Measurements from ENCODE around the gene SNAPC5.

SNAPC5 gene

GRCh38 chr15:66483131-66483566 lies 14.4 kb downstream of the SNAPC5 start:
- DNase-seq (ENCODE audit: low read depth, low spot score), result no peak
- no peak for TF ChIP-seq EZH2 (IDR thresholded peaks at IDR 0.05)
- no peak for TF ChIP-seq FOXP2 (optimal IDR thresholded peaks at IDR 0.05; ENCODE audit: control extremely low read depth, extremely low read length, insufficient read depth)
- TF ChIP-seq POLR2AphosphoS5 (IDR thresholded peaks at IDR 0.05; ENCODE audit: borderline replicate concordance, low read depth, low read length), result no peak
- Histone ChIP-seq H3K9ac (ENCODE audit: insufficient read length) (no peak overlapping the region), H3K4me3 (no peak overlapping the region), H3K9me3 (ENCODE audit: low read depth, low read length) (no peaks in the 10 kb centered on the region), H3K27ac (no peak overlapping the region), H3K36me3 (ENCODE audit: insufficient read depth, low read length) (peaks cover 2% of the 10 kb centered on the region; the same call in 1 of the 2 replicates)

DNA sequence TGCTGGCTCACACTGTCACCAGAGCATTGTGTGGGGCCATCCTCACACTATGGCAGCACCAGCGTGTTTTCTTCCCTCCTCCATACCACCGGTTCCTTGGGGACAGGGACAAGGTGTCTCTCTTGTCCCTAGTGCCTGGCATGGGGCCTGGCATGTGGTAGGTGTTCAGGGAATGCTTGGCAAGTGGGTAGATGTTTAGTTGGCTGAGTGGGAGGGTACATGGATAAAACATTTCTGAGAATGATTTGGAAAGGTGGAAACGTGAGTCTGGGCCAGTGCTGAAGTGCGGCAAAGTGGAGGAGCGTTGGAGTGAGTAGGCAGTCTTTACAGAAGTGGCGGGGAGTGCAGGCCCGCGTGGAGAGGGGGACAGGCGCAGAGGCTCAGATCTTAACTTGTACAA lies 15.0 kb downstream of the SNAPC5 start:
- peaks cover 2% of the 10 kb centered on the region; the same call in 1 of the 2 replicates for H3K36me3 ChIP-seq (ENCODE audit: insufficient read depth, low read length)
- no peak for DNase-seq (ENCODE audit: low read depth, low spot score)
- TF ChIP-seq FOXP2 (optimal IDR thresholded peaks at IDR 0.05; ENCODE audit: control extremely low read depth, extremely low read length, insufficient read depth) (no peak), EZH2 (IDR thresholded peaks at IDR 0.05) (no peak), POLR2AphosphoS5 (IDR thresholded peaks at IDR 0.05; ENCODE audit: borderline replicate concordance, low read depth, low read length) (no peak)
- H3K9ac ChIP-seq (ENCODE audit: insufficient read length), result no peak overlapping the region
- H3K9me3 ChIP-seq (ENCODE audit: low read depth, low read length), result no peaks in the 10 kb centered on the region
- H3K27ac ChIP-seq, result no peak overlapping the region
- no peak overlapping the region for H3K4me3 ChIP-seq

GRCh38 chr15:66481107-66481856 lies 16.3 kb downstream of the SNAPC5 start:
- no peaks in the 10 kb centered on the region for H3K9me3 ChIP-seq (ENCODE audit: low read depth, low read length)
- no peak overlapping the region for H3K4me3 ChIP-seq
- H3K9ac ChIP-seq (ENCODE audit: insufficient read length), result no peak overlapping the region
- H3K27ac ChIP-seq, result no peak overlapping the region
- no peak for DNase-seq (ENCODE audit: low read depth, low spot score)
- H3K36me3 ChIP-seq (ENCODE audit: insufficient read depth, low read length), result peaks cover 2% of the 10 kb centered on the region; the same call in 1 of the 2 replicates
- TF ChIP-seq EZH2 (IDR thresholded peaks at IDR 0.05), result no peak
- TF ChIP-seq POLR2AphosphoS5 (IDR thresholded peaks at IDR 0.05; ENCODE audit: borderline replicate concordance, low read depth, low read length), result no peak
- no peak for TF ChIP-seq FOXP2 (optimal IDR thresholded peaks at IDR 0.05; ENCODE audit: control extremely low read depth, extremely low read length, insufficient read depth)

DNA sequence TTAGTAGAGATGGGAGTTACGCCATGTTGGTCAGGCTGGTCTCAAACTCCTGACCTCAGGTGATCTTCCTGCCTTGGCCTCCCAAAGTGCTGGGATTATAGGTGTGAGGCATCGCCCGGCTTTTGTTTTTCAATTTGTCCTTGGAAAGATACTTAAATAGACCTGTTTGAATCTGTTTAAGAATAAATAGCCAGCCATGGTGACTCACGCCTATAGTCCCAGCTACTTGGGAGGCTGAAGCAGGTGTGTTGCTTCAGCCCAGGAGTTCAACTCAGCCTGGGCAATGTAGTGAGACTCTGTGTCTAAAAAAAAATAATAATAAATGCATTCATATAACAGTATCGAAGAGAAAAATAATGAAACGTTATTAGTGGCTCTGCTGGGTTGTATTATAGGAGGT lies 17.3 kb downstream of the SNAPC5 start:
- TF ChIP-seq EZH2 (IDR thresholded peaks at IDR 0.05) (no peak), POLR2AphosphoS5 (IDR thresholded peaks at IDR 0.05; ENCODE audit: borderline replicate concordance, low read depth, low read length) (no peak), FOXP2 (optimal IDR thresholded peaks at IDR 0.05; ENCODE audit: control extremely low read depth, extremely low read length, insufficient read depth) (no peak)
- Histone ChIP-seq H3K27ac (no peak overlapping the region), H3K36me3 (ENCODE audit: insufficient read depth, low read length) (peaks cover 2% of the 10 kb centered on the region; the same call in 1 of the 2 replicates), H3K9ac (ENCODE audit: insufficient read length) (no peak overlapping the region), H3K4me3 (no peak overlapping the region), H3K9me3 (ENCODE audit: low read depth, low read length) (no peaks in the 10 kb centered on the region)
- DNase-seq (ENCODE audit: low read depth, low spot score), result no peak

DNA sequence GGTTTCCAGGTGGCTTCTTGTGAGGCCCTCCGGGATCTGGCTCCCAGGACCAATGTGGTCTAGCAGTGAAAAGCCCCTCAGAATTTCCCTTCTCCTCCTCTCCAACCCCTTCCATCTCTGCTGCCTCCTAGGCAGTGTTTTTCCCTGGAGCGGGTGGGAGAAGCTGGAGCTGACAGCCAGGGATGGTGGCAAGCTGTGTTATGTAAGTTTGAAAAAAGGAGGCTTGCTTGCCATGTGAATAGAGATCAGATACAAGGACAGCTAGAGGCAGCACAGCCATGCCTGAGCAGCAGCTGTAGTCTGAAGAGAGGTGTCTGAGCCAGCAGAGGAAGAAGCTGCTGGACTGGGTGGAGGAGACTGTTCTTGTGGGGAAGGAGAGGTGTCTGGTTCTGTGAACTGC lies 20.6 kb downstream of the SNAPC5 start:
- Histone ChIP-seq H3K9ac (ENCODE audit: insufficient read length) (no peak overlapping the region), H3K9me3 (ENCODE audit: low read depth, low read length) (no peaks in the 10 kb centered on the region), H3K36me3 (ENCODE audit: insufficient read depth, low read length) (peaks cover 2% of the 10 kb centered on the region; the same call in 1 of the 2 replicates), H3K4me3 (no peak overlapping the region), H3K27ac (no peak overlapping the region)
- TF ChIP-seq POLR2AphosphoS5 (IDR thresholded peaks at IDR 0.05; ENCODE audit: borderline replicate concordance, low read depth, low read length) (no peak), FOXP2 (optimal IDR thresholded peaks at IDR 0.05; ENCODE audit: control extremely low read depth, extremely low read length, insufficient read depth) (no peak), EZH2 (IDR thresholded peaks at IDR 0.05) (no peak)
- no peak for DNase-seq (ENCODE audit: low read depth, low spot score)

DNA sequence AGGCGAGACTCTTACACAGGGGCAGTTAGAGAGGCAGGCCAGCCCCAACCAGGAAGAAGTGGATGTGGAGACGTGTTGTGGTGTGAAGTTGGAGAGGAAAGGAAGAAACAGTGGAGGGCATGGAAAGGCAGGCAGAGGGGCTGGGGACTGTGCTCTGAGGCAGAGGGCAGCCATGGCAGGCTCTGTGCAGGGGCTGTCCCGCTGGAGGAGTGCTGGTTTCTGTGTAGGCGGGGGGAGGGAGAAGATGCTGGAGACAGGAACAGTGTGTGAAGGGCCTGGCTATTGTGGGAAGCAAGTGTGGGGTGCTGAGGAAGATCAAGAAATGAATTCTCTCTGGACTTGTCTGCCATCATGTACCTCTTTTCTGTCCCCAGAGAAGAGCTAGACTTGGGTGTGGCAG lies 21.0 kb downstream of the SNAPC5 start:
- Histone ChIP-seq H3K4me3 (no peak overlapping the region), H3K9me3 (ENCODE audit: low read depth, low read length) (no peaks in the 10 kb centered on the region), H3K27ac (no peak overlapping the region), H3K9ac (ENCODE audit: insufficient read length) (no peak overlapping the region), H3K36me3 (ENCODE audit: insufficient read depth, low read length) (peaks cover under 1% of the 10 kb centered on the region; the same call in 1 of the 2 replicates)
- DNase-seq (ENCODE audit: low read depth, low spot score), result no peak
- no peak for TF ChIP-seq FOXP2 (optimal IDR thresholded peaks at IDR 0.05; ENCODE audit: control extremely low read depth, extremely low read length, insufficient read depth)
- no peak for TF ChIP-seq EZH2 (IDR thresholded peaks at IDR 0.05)
- no peak for TF ChIP-seq POLR2AphosphoS5 (IDR thresholded peaks at IDR 0.05; ENCODE audit: borderline replicate concordance, low read depth, low read length)

DNA sequence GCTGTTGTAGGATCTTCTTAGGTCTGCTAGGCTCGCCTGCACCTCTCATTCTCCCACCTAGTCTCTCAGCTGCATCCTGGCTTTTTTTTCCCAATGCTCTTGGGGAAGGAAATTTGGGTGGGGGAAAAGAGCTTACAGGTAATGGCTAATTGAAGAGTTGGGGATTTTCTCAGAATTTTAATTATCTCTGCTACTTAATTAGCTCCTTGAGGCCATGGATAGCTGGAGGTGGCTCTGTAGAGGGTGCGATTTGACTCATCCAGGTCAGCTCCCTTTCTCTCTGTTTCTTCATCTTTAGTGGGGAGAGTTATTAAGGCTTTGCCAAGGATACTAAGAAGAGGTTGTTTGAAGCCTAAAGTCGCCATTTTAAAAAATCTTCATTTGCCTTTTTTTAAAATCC lies 22.6 kb downstream of the SNAPC5 start:
- TF ChIP-seq FOXP2 (optimal IDR thresholded peaks at IDR 0.05; ENCODE audit: control extremely low read depth, extremely low read length, insufficient read depth) (no peak), POLR2AphosphoS5 (IDR thresholded peaks at IDR 0.05; ENCODE audit: borderline replicate concordance, low read depth, low read length) (no peak), EZH2 (IDR thresholded peaks at IDR 0.05) (no peak)
- Histone ChIP-seq H3K4me3 (no peak overlapping the region), H3K27ac (no peak overlapping the region)

GRCh38 chr15:66474135-66474534 lies 23.4 kb downstream of the SNAPC5 start:
- no peak for DNase-seq (ENCODE audit: low read depth, low spot score)
- H3K36me3 ChIP-seq (ENCODE audit: insufficient read depth, low read length), result no peaks in the 10 kb centered on the region
- no peak overlapping the region for H3K4me3 ChIP-seq
- no peak overlapping the region for H3K27ac ChIP-seq
- H3K9me3 ChIP-seq (ENCODE audit: low read depth, low read length), result no peaks in the 10 kb centered on the region
- TF ChIP-seq EZH2 (IDR thresholded peaks at IDR 0.05), result no peak
- no peak for TF ChIP-seq FOXP2 (optimal IDR thresholded peaks at IDR 0.05; ENCODE audit: control extremely low read depth, extremely low read length, insufficient read depth)
- TF ChIP-seq POLR2AphosphoS5 (IDR thresholded peaks at IDR 0.05; ENCODE audit: borderline replicate concordance, low read depth, low read length), result no peak
- H3K9ac ChIP-seq (ENCODE audit: insufficient read length), result no peak overlapping the region

More for the DNA sequence above, 22.6 kb downstream of the SNAPC5 start:
- Histone ChIP-seq H3K9ac (ENCODE audit: insufficient read length) (no peak overlapping the region), H3K9me3 (ENCODE audit: low read depth, low read length) (no peaks in the 10 kb centered on the region), H3K36me3 (ENCODE audit: insufficient read depth, low read length) (no peaks in the 10 kb centered on the region)
- DNase-seq (ENCODE audit: low read depth, low spot score), result no peak
